ENCODE data around the gene CORIN. TPM values are rescaled to one million over a fixed set of nuclear protein-coding genes. Genes with fewer than 3 reads are reported as not detected.

CORIN gene
- total and polyA plus RNA-seq, 2 donors (not counting 3 experiments of a cell fraction or from before 2014, with no cell fraction given): 0.07 to 0.40 TPM

DNA sequence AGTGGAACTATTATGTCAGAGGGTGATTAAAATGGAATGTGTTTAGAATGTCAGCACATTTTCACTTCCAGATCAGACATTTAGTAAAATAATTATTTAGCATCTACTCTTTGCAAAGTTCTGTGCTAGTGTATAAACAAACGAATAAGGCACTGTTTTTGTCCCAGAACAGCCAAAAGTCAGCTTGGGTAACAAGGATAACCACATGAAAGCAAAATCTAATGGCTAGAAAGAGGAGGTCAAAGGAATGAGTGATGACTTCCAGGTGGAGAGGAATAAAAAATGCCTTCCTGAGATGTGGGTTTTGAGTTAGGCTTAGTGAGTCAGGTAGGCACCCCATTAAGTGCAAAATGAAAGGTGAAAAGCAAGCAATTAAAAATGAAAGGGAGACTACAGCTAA, 240.2 kb downstream of the CORIN start:
- Histone ChIP-seq H3K4me2 (ENCODE audit: insufficient read depth, low read length) (no peak overlapping the region), H3K36me3 (ENCODE audit: control insufficient read depth in 2 of 2, extremely low read depth in 1 of 2, insufficient read depth in 2 of 2, low read length in 2 of 2) (no peaks in the 10 kb centered on the region), H3K9me1 (replicated peaks; ENCODE audit: control insufficient read depth, extremely low read depth, insufficient read depth, low read length) (no peaks in the 10 kb centered on the region), H2AFZ (ENCODE audit: low read depth, low read length) (no peak overlapping the region), H3K4me3 (replicated peaks in 1 of 3; ENCODE audit: insufficient read depth in 1 of 3, low read depth in 1 of 3, low read length in 3 of 3) (no peak overlapping the region), H3K27ac (ENCODE audit: insufficient read depth, low read depth, low read length) (no peak overlapping the region), H3K9me3 (replicated peaks; ENCODE audit: control insufficient read depth, insufficient read depth, low read length) (no peaks in the 10 kb centered on the region), H3K79me2 (ENCODE audit: control insufficient read depth, insufficient read depth, low read length) (no peaks in the 10 kb centered on the region), H3K4me1 (ENCODE audit: control insufficient read depth, extremely low read depth, insufficient read depth, low read length) (no peaks in the 10 kb centered on the region), H3K27me3 (ENCODE audit: control insufficient read depth in 2 of 2, insufficient read depth in 2 of 2, low read length in 2 of 2) (no peaks in the 10 kb centered on the region), H3K9ac (replicated peaks; ENCODE audit: extremely low read depth, insufficient read depth, low read length) (no peak overlapping the region), H4K20me1 (replicated peaks; ENCODE audit: control insufficient read depth, extremely low read depth, insufficient read depth, low read length) (no peaks in the 10 kb centered on the region)
- dilution Hi-C loops (cut with MboI; ENCODE audit: extremely low pct_ligation_motif_present, low sequenced_read_pairs) (no loop called here), intact Hi-C loops (cut with micrococcal nuclease) (no loop called here)
- POLR2A ChIA-PET: no interaction called here
- CTCF ChIA-PET: no interaction called here
- DNase-seq (ENCODE audit: low read depth, low spot score) (no peak), FAIRE-seq (no peak)
- TF ChIP-seq, protein P1, sequence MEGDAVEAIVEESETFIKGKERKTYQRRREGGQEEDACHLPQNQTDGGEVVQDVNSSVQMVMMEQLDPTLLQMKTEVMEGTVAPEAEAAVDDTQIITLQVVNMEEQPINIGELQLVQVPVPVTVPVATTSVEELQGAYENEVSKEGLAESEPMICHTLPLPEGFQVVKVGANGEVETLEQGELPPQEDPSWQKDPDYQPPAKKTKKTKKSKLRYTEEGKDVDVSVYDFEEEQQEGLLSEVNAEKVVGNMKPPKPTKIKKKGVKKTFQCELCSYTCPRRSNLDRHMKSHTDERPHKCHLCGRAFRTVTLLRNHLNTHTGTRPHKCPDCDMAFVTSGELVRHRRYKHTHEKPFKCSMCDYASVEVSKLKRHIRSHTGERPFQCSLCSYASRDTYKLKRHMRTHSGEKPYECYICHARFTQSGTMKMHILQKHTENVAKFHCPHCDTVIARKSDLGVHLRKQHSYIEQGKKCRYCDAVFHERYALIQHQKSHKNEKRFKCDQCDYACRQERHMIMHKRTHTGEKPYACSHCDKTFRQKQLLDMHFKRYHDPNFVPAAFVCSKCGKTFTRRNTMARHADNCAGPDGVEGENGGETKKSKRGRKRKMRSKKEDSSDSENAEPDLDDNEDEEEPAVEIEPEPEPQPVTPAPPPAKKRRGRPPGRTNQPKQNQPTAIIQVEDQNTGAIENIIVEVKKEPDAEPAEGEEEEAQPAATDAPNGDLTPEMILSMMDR (IDR thresholded peaks at IDR 0.05; ENCODE audit: extremely low read depth in 1 of 2, insufficient read depth in 1 of 2, low read depth in 1 of 2, low read length in 2 of 2): no peak
- no peak for TF ChIP-seq FOS (IDR thresholded peaks at IDR 0.05; ENCODE audit: borderline replicate concordance, insufficient read depth, low read length)
- TF ChIP-seq POLR2AphosphoS5 (IDR thresholded peaks at IDR 0.05; ENCODE audit: insufficient read depth, low read depth, low read length): no peak
- no peak for TF ChIP-seq POLR2A (IDR thresholded peaks at IDR 0.05; ENCODE audit: low read depth, low read length)
- TF ChIP-seq JUN (IDR thresholded peaks at IDR 0.05; ENCODE audit: borderline replicate concordance, insufficient read depth, insufficient read length, low read depth): no peak
- TF ChIP-seq, protein P2, sequence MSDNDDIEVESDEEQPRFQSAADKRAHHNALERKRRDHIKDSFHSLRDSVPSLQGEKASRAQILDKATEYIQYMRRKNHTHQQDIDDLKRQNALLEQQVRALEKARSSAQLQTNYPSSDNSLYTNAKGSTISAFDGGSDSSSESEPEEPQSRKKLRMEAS (IDR thresholded peaks at IDR 0.05; ENCODE audit: insufficient read depth, insufficient read length): no peak
- TF ChIP-seq EZH2 (IDR thresholded peaks at IDR 0.05; ENCODE audit: borderline replicate concordance, low read depth, low read length, severe bottlenecking): no peak
- no peak for TF ChIP-seq GATA2 (IDR thresholded peaks at IDR 0.05; ENCODE audit: insufficient read depth, insufficient read length, low read depth, low read length)
- no peak for TF ChIP-seq MYC (IDR thresholded peaks at IDR 0.05; ENCODE audit: low read depth, low read length)
- no TSS peak for BruUV-seq (replicated peaks)
